CD4-positive, alpha-beta T cell treated with Interleukin-10 for 1 hour (primary cell): ENCODE results near the gene PRR12.

Source experiments
- DNase-seq: peaks from one replicate; pipeline ENCODE4 v3.0.0-alpha.2; 2020

Gene PRR12

DNA sequence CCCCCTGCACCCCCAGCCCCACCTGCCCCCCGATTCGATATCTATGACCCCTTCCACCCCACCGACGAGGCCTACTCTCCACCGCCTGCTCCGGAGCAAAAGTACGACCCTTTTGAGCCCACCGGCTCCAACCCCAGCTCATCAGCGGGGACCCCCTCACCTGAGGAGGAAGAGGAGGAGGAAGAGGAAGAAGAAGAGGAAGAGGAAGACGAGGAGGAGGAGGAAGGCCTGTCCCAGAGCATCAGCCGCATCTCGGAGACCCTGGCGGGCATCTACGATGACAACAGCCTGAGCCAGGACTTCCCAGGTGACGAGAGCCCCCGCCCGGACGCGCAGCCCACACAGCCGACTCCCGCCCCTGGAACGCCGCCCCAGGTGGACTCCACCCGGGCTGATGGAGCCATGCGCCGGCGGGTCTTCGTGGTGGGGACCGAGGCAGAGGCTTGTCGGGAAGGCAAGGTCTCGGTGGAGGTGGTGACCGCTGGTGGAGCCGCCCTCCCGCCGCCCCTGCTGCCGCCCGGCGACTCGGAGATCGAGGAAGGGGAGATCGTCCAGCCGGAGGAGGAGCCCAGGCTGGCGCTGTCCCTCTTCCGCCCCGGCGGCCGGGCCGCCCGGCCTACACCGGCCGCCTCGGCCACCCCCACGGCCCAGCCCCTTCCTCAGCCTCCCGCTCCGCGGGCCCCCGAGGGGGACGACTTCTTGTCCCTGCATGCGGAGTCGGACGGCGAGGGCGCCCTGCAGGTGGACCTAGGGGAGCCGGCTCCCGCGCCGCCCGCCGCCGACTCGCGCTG, 60.2 kb downstream of the PRR12 start:
- DNase-seq: no peak

DNA sequence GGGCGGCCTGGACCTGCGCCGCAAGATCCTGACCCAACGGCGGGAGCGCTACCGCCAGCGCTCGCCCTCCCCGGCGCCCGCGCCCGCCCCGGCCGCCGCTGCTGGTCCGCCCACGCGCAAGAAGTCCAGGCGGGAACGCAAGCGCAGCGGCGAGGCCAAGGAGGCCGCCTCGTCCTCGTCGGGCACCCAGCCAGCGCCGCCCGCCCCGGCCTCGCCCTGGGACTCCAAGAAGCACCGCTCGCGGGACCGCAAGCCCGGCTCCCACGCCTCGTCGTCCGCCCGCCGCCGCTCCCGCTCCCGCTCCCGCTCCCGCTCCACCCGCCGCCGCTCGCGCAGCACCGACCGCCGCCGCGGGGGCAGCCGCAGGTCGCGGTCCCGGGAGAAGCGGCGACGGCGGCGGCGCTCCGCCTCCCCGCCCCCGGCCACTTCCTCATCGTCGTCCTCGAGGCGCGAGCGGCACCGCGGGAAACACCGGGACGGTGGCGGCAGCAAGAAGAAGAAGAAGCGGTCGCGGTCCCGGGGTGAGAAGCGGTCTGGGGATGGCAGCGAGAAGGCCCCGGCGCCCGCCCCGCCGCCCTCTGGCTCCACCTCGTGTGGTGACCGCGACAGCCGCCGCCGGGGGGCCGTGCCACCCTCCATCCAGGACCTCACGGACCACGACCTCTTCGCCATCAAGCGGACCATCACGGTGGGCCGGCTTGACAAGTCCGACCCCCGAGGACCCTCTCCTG, 61.0 kb downstream of the PRR12 start:
- no peak for DNase-seq

DNA sequence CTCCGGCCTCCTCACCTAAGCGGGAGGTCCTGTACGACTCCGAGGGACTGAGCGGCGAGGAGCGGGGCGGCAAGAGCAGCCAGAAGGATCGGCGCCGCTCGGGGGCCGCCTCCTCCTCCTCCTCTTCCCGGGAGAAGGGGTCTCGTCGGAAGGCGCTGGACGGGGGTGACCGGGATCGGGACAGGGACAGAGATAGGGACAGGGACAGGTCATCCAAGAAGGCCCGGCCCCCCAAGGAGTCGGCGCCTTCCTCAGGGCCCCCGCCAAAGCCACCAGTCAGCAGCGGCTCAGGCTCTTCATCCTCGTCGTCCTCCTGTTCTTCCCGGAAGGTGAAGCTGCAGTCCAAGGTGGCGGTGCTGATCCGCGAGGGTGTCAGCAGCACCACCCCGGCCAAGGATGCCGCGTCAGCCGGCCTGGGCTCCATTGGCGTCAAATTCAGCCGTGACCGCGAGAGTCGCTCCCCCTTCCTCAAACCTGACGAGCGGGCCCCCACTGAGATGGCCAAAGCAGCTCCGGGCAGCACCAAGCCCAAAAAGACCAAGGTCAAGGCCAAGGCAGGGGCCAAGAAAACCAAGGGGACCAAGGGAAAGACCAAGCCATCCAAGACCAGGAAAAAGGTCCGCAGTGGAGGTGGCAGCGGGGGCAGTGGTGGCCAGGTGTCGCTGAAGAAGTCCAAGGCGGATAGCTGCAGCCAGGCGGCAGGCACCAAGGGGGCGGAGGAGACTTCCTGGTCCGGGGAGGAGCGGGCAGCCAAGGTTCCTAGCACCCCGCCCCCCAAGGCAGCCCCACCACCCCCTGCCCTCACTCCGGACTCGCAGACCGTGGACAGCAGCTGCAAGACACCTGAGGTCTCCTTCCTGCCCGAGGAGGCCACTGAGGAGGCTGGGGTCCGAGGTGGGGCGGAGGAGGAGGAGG, 61.8 kb downstream of the PRR12 start:
- DNase-seq: no peak

DNA sequence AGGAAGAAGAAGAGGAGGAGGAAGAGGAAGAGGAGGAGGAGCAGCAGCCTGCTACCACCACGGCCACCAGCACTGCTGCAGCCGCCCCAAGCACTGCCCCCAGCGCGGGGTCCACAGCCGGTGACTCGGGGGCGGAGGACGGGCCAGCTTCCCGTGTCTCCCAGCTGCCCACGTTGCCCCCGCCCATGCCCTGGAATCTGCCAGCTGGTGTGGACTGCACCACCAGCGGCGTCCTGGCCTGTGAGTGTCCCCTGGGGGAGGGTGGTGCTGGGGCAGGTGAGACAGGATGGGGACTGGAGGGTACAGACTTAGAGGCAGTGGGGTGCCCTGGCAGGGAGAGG, 62.5 kb downstream of the PRR12 start:
- no peak for DNase-seq

DNA sequence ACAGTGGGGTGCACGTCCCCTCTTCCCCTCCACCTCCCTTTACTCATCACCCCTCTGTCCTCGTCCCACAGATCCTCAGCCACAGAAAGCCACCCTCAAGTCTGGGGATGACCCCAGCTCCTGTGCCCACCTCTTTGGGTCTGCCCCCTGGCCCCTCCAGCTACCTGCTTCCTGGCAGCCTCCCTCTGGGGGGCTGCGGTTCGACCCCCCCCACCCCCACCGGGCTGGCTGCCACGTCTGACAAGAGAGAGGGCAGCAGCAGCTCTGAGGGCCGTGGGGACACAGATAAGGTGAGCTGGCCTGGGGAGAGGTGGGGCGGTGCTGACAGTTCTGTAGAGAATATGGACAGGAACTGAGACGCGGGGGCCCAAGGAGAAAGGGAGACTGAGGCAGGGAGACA, 63.6 kb downstream of the PRR12 start:
- no peak for DNase-seq

DNA sequence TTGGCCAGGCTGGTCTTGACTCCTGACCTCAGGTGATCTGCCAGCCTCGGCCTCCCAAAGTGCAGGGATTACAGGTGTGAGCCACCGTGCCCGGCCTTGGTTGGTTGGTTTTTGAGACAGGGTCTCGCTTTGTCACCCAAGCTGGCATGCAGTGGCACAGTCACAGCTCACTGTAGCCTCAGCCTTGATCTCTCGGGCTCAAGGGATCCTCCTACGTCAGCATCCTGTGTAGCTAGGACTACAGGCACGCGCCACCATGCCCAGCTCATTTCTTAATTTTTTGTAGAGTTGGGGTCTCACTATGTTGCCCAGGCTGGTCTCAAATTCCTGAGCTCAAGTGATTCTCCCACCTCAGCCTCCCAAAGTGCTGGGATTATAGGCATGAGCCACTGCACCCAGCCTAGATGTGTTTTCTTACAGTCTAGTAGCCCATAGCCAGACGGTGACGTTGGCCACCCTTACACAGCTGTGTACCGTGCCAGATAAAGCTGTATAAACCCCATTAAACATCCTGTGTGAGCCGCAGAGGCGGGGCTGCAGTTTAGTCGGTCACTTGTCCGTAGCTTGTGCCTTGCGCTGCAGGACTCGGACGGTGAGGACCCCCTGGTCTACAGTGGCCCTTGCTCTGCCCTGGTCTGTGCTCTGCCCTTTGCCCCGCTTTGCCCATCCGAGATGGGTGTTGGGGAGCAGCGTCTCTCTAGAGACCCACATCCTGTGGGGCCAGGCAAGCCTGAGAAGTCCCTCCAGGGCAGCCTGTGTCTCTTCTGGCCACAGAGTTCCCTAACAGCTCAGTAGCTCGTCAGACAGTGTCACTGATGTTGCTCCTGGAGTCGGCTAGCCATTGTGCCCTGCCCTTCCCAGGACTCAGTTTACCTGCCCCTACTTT, 64.8 kb downstream of the PRR12 start:
- DNase-seq: no peak

DNA sequence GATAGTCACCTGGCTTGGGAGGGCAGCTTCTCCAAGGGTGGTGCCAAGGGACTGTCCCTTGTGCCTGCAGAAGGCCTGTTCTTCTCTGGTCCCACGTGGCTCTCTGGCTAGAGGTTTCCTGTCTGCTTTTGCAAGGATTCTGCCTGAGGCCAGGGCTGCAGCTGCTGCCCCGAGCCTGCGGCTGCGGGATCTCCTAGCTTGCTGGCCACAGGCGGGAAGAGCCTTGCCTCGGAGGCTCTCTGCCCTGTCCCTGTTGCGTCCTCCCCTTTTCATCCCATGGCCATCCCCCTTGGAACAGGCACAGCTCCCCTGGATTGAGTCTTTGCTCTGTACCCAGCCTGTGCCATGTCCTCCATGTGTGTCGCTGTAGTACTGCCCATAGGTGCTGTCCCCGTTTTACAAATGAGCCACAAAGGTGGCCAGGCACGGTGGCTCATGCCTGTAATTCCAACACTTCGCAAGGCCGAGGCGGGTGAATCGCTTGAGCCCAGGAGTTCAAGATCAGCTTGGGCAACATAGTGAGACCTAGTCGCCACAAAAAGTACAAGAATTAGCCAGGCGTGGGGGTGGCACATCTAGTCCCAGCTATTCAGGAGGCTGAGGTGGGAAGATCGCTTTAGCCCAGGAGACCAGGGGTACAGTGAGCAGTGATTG, 65.6 kb downstream of the PRR12 start:
- no peak for DNase-seq

DNA sequence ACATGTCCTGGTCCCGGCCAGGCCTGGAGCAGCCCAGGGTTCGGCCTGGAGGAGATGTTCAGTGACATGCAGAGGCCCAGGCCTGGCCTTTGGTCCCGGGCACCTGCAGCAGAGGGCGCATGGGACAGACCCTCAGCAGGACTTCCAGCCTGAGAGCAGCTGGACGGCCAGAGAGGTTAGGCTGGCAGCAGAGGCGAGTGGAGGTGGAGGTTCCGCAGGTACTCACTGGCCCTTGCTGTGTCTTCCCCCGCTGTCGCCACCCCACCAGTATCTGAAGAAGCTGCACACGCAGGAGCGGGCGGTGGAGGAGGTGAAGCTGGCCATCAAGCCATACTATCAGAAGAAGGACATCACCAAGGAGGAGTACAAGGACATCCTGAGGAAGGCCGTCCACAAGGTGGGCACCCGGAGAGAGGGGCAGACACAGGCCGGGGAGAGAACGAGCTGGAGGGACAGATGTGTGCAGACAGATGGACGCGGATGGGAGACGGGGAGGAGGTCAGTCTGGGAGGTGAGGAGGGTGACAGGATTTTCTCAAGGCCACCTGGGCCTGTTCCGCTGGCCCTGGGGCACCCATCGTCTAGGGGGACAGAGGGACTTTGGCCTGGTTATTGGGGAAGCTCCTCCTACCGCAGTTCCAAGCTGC, 66.6 kb downstream of the PRR12 start:
- no peak for DNase-seq

DNA sequence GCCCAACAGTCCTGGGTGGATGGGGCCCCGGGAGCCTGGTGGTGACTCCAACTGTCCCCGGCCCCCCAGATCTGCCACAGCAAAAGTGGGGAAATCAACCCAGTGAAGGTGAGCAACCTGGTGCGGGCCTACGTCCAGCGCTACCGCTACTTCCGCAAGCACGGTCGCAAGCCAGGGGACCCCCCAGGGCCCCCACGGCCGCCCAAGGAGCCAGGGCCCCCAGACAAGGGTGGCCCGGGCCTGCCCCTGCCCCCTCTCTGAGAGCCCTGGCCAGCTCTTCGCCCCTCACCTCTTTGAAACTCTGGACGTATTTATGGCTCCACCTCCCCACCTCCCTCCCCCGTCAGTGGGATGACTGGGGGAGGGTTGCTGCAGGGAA, 67.1 kb downstream of the PRR12 start:
- no peak for DNase-seq

DNA sequence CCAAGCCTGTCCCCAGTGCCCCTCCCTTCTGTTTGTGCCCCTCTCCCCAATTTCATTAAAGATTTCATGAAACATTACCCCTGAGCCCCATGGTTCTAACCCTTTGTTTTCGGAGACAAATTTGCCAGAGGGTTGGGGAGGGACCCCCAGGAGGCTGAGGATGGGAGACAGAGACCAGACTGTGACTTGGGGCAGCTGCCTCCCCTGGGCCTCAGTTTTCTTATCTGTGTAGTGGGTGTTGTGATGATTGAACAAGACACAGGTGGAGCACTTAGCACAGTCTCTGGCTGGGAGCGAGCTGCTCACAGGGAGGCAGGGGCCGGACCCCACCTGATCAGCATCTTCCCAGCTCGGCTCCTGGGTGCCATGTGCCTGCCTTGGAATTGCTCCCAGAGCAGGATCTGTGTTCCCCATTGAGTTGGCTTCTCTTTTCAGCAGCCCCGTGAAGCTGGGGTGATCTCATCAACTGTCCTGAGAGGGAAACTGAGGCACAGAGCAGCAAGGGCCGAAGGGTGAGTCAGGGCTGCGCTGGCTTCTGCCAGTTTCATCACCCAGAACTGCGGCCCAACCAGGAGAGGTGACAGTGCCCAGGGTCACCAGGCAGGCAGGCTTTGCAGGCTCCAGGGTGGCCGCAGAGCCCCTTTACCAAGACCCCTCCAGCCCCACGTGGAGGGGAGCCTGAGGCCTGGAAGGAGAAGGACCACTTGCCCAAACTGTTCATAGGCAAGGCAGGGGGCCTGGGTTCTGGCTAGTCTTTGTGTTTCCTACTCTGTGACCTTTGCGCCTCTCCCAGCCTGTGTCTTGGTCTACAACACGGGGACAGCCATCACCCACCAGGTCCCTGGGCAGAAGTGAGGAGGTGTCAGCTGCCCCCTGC, 67.8 kb downstream of the PRR12 start:
- no peak for DNase-seq

DNA sequence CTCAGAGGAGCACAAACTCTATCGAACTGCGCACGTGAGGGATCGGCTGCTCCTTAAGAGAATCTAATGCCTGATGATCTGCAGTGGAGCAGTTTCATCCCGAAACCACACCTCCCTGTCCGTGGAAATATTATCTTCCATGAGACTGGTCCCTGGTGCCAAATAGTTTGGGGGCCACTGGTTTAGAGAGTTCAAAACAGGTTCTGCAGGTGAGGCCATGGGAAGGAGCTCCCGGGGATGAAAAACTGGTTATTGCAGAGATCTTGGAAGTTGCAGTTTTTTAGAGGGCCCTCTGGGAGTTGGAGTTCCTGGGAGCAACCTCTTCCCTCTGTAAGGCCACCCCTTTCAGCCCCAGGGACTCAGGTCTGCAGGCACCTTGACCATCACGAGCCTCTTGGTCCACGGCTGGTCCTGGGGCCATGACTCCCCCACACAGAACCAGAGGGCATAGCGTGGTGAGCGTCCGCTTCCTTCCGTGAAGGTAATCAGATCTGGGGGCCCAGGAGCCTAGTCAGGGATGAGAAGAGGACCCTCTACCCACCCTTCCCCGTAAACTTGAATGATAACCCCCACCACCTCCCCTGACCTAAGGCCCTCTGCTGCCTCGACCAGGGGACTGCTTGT, 69.5 kb downstream of the PRR12 start:
- no peak for DNase-seq

DNA sequence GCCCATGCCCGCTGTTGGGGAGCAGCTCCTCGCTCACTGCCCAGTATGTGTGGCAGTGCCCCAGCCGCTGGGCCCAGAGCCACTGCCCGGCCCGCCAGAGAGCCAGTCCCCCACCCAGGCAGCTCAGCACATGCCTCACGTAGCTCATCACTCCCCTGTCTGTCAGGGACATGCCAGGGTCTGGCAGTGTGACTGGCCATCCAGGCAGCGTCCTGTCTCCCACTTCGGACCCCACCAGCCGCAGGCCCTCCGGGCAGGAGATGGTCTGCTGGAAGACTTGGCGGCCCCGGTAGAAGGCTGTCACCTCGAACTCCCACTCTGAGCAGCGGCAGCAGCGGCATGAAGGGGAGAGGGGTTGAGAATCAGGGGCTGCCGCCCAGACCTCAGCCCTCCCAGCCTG, 71.0 kb downstream of the PRR12 start:
- DNase-seq: no peak

DNA sequence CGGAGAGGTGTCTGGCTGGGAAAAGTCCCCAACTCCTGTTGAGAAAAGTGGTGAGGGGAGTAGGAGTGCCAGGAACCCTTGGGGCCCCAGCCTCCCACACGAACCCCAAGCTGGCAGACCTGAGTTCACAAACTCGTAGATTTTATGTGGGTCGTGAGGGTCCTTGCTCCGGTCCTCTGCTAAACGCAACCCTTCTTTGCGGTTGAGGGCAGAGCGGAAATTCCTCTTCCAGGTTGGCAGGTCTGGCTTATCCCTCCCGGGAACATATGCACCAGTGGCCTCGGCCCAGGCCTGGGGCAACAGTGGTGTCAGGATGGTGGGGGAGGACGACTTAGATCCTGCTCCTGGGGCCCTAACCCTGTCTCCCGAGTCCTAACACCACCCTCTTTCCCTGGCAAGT, 72.2 kb downstream of the PRR12 start:
- no peak for DNase-seq

DNA sequence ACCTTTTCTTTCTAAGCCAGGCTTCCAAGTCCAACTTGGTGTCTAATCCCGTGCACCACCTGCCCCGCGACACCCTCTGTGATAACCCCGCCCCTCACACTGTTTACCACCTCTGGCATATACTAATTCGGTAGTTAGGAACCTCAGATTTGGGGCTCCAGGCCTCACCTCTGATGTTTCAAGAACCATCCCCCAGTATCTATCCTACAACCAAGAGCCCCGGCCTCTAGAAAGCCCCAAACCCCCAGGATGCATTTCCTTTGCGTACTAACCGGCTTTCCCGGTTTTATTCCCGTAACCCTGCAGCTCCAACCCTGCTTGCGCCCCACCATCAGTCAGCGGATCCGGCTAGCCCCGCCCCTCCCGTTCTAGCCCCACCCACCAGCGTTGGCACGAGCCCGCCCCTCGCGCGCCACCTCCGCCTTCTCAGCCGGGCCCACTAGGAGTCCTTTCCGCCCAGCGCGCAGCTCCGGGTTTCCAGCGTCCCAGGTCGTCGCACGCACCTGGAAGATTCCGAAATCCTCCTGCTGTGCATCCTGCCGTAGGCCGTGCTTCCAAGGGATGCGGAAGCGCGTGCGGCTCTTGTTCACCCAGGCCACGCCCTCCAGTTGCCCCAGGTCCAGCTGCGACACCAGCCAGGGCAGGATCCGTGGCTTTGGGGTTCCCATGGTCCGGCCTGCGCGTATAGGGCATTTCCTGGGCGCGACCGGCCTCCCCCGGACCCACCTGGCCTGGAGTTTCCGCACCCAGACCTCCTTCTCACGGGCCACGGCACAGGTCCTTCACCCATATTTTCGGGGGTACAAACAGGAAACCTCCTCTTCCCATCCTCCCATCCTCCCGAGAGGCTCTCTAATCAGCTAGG, 73.4 kb downstream of the PRR12 start:
- DNase-seq: peak; percentile 91

DNA sequence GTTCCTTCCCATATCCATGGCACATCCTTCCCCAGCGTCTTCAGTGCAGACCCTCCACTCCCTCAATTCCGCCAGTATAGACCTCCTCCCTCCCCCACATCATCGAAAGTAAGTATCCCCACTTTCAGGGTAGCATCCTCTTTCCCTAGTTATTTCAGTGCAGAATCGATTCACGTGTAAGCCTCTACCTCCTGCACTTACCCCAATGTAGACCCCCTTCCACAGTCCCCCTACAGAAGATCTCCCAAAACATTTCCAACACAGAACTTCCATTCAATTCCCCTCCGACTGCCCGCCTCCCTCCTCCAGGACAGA, 74.0 kb downstream of the PRR12 start:
- DNase-seq: no peak

DNA sequence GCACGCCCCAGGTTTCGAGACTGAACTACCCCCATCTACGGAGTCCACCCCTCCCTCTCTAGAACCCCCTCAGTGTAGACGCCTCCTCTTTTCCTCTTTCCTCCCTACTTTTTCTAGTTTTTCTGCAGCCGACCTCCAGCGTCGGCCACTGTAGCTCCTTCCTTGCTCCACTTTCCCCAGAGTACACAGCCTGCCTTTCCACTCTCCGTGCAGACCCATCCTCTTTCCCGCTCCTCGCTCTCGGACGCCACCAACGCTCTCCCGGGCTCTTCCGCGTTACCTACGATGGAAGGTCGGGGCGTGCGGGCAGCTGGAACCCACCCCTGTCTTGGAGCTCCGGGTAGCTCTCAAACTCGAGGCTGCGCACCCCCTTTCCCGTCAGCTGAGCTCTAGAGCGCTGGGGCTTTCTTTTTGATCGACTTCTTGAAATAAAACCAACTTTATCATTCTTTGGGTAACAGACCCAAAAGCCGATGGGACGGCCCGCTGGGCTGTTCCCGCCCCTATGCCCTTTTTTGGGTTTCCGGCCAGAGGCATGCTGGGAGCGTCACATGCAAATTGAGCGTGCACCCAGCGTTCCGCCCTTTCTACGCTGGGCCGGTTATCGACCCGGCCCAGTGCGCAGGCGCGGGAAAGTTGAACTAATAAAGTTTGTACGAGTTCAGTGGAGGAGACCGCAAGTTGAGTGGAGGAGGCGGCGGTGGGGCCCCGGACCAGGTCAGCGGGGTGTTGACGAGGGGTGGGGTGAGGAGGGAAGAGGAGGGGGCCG, 74.6 kb downstream of the PRR12 start, which contains the start of the genes BCL2L12 and IRF3:
TSS of gene BCL2L12 (plus strand) at position 583 of the 769 bp plus-strand sequence. CDS start 760 bp downstream, outside the sequence.
TSS of gene IRF3 (minus strand) at position 507 of the 769 bp plus-strand sequence. CDS start 1,019 bp downstream, outside the sequence.
- DNase-seq: peak; percentile 99

DNA sequence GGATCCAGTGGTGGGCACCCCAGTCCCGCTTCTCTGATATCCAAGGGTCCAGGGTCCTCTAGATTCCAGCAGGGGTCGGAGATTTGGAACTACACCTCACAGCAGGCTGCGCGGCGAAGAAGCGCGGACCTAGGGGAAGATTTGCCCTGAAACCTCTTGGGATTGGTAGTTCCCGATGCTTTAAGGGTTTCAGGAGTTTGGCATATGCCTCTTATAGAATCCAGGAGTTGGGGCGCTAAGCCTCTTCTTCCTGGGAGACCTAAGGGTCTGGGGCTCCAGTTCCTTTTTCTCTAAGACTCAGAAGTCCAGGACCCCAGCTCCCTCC, 75.1 kb downstream of the PRR12 start:
- DNase-seq: no peak

DNA sequence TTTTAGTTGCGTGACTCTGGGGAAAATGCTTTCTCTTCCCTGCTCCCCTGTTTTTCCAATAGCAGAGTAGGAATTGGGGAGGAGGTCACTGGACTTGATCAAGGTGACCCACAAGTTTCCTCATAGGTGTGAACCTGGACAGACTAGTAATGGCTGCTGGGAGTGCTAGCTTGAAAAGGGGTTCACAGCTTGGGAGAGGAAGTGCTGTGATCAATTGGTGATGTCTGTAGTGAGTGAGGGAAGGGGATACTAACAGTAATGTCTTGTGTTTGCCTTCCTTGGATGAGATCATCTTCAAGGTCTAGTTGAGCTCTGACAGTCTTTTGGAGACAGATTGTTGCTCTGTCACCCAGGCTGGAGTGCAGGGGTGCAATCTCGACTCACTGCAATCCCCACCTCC, 76.5 kb downstream of the PRR12 start:
- DNase-seq: no peak
